ENCODE results near the gene SPPL3.

The SPPL3 gene

DNA sequence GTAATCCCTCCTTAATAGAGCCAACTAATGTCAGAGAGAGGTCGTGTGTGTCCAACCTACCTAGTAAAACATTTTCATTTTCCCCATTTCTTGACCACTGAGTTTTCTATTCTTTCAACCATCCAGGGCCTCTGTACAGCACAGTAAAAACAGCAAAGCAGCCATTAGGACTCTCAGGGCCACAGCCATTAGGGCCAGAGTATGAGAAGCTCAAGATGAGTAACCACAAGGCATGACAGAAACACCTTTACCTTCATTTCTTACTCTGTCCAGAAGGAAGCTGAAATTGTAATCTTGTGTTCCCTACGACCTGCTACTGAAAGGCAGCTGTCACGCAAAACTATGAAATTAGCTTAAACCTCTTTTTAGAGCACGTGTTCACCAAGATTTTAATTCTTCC lies 2.3 kb downstream of the SPPL3 start:
- TF ChIP-seq TAF1 (IDR thresholded peaks at IDR 0.05; ENCODE audit: low read depth) (no peak), TEAD4 (IDR thresholded peaks at IDR 0.05) (no peak), RAD21 (IDR thresholded peaks at IDR 0.05; ENCODE audit: low read depth) (no peak), CEBPB (IDR thresholded peaks at IDR 0.05) (no peak), FOXM1 (IDR thresholded peaks at IDR 0.05; ENCODE audit: borderline replicate concordance, low read depth) (no peak), CREB1 (IDR thresholded peaks at IDR 0.05; ENCODE audit: low read depth) (no peak), EGR1 (IDR thresholded peaks at IDR 0.05) (no peak), MAX (IDR thresholded peaks at IDR 0.05) (no peak), YY1 (IDR thresholded peaks at IDR 0.05; ENCODE audit: low read depth) (no peak), NFIC (IDR thresholded peaks at IDR 0.05) (no peak), TCF12 (IDR thresholded peaks at IDR 0.05; ENCODE audit: low read depth) (no peak), ZBTB7A (IDR thresholded peaks at IDR 0.05; ENCODE audit: low read depth) (no peak), EP300 (IDR thresholded peaks at IDR 0.05; ENCODE audit: borderline replicate concordance) (no peak)
- TF ChIP-seq, protein P1, sequence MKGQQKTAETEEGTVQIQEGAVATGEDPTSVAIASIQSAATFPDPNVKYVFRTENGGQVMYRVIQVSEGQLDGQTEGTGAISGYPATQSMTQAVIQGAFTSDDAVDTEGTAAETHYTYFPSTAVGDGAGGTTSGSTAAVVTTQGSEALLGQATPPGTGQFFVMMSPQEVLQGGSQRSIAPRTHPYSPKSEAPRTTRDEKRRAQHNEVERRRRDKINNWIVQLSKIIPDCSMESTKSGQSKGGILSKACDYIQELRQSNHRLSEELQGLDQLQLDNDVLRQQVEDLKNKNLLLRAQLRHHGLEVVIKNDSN (IDR thresholded peaks at IDR 0.05): no peak
- TF ChIP-seq, protein P2, sequence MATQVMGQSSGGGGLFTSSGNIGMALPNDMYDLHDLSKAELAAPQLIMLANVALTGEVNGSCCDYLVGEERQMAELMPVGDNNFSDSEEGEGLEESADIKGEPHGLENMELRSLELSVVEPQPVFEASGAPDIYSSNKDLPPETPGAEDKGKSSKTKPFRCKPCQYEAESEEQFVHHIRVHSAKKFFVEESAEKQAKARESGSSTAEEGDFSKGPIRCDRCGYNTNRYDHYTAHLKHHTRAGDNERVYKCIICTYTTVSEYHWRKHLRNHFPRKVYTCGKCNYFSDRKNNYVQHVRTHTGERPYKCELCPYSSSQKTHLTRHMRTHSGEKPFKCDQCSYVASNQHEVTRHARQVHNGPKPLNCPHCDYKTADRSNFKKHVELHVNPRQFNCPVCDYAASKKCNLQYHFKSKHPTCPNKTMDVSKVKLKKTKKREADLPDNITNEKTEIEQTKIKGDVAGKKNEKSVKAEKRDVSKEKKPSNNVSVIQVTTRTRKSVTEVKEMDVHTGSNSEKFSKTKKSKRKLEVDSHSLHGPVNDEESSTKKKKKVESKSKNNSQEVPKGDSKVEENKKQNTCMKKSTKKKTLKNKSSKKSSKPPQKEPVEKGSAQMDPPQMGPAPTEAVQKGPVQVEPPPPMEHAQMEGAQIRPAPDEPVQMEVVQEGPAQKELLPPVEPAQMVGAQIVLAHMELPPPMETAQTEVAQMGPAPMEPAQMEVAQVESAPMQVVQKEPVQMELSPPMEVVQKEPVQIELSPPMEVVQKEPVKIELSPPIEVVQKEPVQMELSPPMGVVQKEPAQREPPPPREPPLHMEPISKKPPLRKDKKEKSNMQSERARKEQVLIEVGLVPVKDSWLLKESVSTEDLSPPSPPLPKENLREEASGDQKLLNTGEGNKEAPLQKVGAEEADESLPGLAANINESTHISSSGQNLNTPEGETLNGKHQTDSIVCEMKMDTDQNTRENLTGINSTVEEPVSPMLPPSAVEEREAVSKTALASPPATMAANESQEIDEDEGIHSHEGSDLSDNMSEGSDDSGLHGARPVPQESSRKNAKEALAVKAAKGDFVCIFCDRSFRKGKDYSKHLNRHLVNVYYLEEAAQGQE (IDR thresholded peaks at IDR 0.05; ENCODE audit: low read depth): no peak

DNA sequence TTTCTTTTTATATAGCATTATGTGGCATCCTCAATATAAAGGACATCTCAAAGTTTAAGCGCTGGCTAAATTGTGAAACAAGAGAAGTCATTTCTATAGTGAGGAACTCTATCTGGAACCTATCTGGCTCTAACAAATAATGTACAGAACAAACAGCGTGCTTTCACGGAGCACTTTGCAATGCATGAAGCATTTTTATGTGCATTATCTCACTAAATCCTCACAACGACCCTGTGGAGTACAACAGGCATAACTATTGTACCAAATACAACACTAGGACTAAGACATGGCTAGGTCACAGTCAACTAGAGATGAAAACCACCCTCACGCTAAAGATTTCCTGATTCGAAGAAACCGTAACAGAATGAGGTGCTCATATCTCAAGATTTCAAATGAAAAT lies 8.6 kb downstream of the SPPL3 start:
- TF ChIP-seq YY1 (IDR thresholded peaks at IDR 0.05; ENCODE audit: low read depth) (no peak), EP300 (IDR thresholded peaks at IDR 0.05; ENCODE audit: borderline replicate concordance) (no peak), RAD21 (IDR thresholded peaks at IDR 0.05; ENCODE audit: low read depth) (no peak), NFIC (IDR thresholded peaks at IDR 0.05) (no peak), MAX (IDR thresholded peaks at IDR 0.05) (no peak), EGR1 (IDR thresholded peaks at IDR 0.05) (no peak), CREB1 (IDR thresholded peaks at IDR 0.05; ENCODE audit: low read depth) (no peak), FOXM1 (IDR thresholded peaks at IDR 0.05; ENCODE audit: borderline replicate concordance, low read depth) (no peak), ZBTB7A (IDR thresholded peaks at IDR 0.05; ENCODE audit: low read depth) (no peak), TAF1 (IDR thresholded peaks at IDR 0.05; ENCODE audit: low read depth) (no peak), TCF12 (IDR thresholded peaks at IDR 0.05; ENCODE audit: low read depth) (no peak), TEAD4 (IDR thresholded peaks at IDR 0.05) (no peak), CEBPB (IDR thresholded peaks at IDR 0.05) (no peak)
- TF ChIP-seq, protein P2 (IDR thresholded peaks at IDR 0.05; ENCODE audit: low read depth): no peak
- TF ChIP-seq, protein P1 (IDR thresholded peaks at IDR 0.05): no peak

- no peak for TF ChIP-seq NFIC (IDR thresholded peaks at IDR 0.05)
- no peak for TF ChIP-seq TAF1 (IDR thresholded peaks at IDR 0.05; ENCODE audit: low read depth)
- no peak for TF ChIP-seq TCF12 (IDR thresholded peaks at IDR 0.05; ENCODE audit: low read depth)
- no peak for TF ChIP-seq ZBTB7A (IDR thresholded peaks at IDR 0.05; ENCODE audit: low read depth)
- TF ChIP-seq, protein P2 (IDR thresholded peaks at IDR 0.05; ENCODE audit: low read depth): no peak
- no peak for TF ChIP-seq YY1 (IDR thresholded peaks at IDR 0.05; ENCODE audit: low read depth)
- TF ChIP-seq MAX (IDR thresholded peaks at IDR 0.05): no peak
- TF ChIP-seq RAD21 (IDR thresholded peaks at IDR 0.05; ENCODE audit: low read depth): no peak
- TF ChIP-seq TEAD4 (IDR thresholded peaks at IDR 0.05): no peak
- TF ChIP-seq, protein P1 (IDR thresholded peaks at IDR 0.05): no peak
- no peak for TF ChIP-seq FOXM1 (IDR thresholded peaks at IDR 0.05; ENCODE audit: borderline replicate concordance, low read depth)
- no peak for TF ChIP-seq CEBPB (IDR thresholded peaks at IDR 0.05)
- no peak for TF ChIP-seq EGR1 (IDR thresholded peaks at IDR 0.05)
- no peak for TF ChIP-seq EP300 (IDR thresholded peaks at IDR 0.05; ENCODE audit: borderline replicate concordance)
- no peak for TF ChIP-seq CREB1 (IDR thresholded peaks at IDR 0.05; ENCODE audit: low read depth)
Measured at GRCh38 chr12:120892265-120892664, 11.9 kb downstream of the SPPL3 start.
